Osteoblast (primary cell): ENCODE measurements around the gene ACSL3. TPM values are rescaled to one million over a fixed set of nuclear protein-coding genes. Genes with fewer than 3 reads are reported as not detected.
A peak's percentile ranks its signal among the peaks of the same experiment; 100 is the strongest.

ENCODE experiments used
- DNase-seq: peaks from one replicate; pipeline ENCODE4 v3.0.0; 2011; ENCODE audit warnings: low spot score, mixed read lengths; ENCODE audit not compliant: insufficient read length; ENCODE audit errors: missing footprints
- H2AFZ ChIP-seq: 2 replicates; pipeline ENCODE4 v1.6.0; 2011; ENCODE audit warnings: mild to moderate bottlenecking, low read length
- H3K27ac ChIP-seq: 2 replicates; pipeline ENCODE4 v1.5.1; 2011; ENCODE audit warnings: mild to moderate bottlenecking, low read depth, low read length, moderate library complexity
- H3K27me3 ChIP-seq: 2 replicates; pipeline ENCODE4 v1.6.0; 2012; ENCODE audit warnings: mild to moderate bottlenecking, control low read depth, inconsistent platforms, low read length, moderate library complexity; ENCODE audit not compliant: insufficient read depth
- H3K36me3 ChIP-seq: 2 replicates; pipeline ENCODE4 v1.5.1; 2011; ENCODE audit warnings: mild to moderate bottlenecking, low read length, control low read depth, moderate library complexity; ENCODE audit not compliant: insufficient read depth
- H3K4me1 ChIP-seq: 2 replicates; pipeline ENCODE4 v1.5.1; 2011; ENCODE audit warnings: mild to moderate bottlenecking, low read length, control low read depth, moderate library complexity; ENCODE audit not compliant: insufficient read depth
- H3K4me2 ChIP-seq: 2 replicates; pipeline ENCODE4 v1.6.0; 2011; ENCODE audit warnings: mild to moderate bottlenecking, low read length; ENCODE audit not compliant: insufficient read depth
- H3K4me3 ChIP-seq: fragments of 200-600 bp; sonication (generic); 3 replicates; pipeline ENCODE4 v1.5.1; 2012; ENCODE audit warnings: mild to moderate bottlenecking, low read length, inconsistent platforms; ENCODE audit not compliant: insufficient read depth
- H3K79me2 ChIP-seq: 2 replicates; pipeline ENCODE4 v1.6.0; 2012; ENCODE audit warnings: mild to moderate bottlenecking, low read length, control low read depth, inconsistent platforms; ENCODE audit not compliant: insufficient read depth
- H3K9me3 ChIP-seq: 2 replicates; pipeline ENCODE4 v1.5.1; 2011; ENCODE audit warnings: low read depth, low read length, control low read depth
- H4K20me1 ChIP-seq: 2 replicates; pipeline ENCODE4 v1.6.0; 2012; ENCODE audit warnings: mild to moderate bottlenecking, low read length, control low read depth; ENCODE audit not compliant: insufficient read depth
- total RNA-seq: library from RNA; depleted of rRNA; stranded (reverse); fragments of >200 nt; gene quantifications from 2 replicates; pipeline ENCODE4 v1.2.3, GENCODE V29; 2012
- TF ChIP-seq, protein P1 (sequence below): IDR thresholded peaks from 2 replicates; pipeline ENCODE4 v1.5.1; 2011; ENCODE audit warnings: mild to moderate bottlenecking, low read depth, low read length, moderate library complexity; ENCODE audit errors: extremely low read depth

Gene ACSL3
- total RNA-seq: 166 and 170 TPM in 2 replicates

GRCh38 chr2:222860740-222861410 lies at the start of gene ACSL3:
Gene ACSL3, plus strand, starts transcription at chr2:222861036. Its CDS starts 47,737 bp downstream, at chr2:222908773.
- Histone ChIP-seq H3K36me3 (no peaks in the 10 kb centered on the region), H3K27me3 (no peaks in the 10 kb centered on the region), H3K4me1 (peaks cover 39% of the 10 kb centered on the region), H2AFZ (peak within 1 kb of the TSS; percentile 69), H3K79me2 (peaks cover 50% of the 10 kb centered on the region), H4K20me1 (peaks cover 42% of the 10 kb centered on the region), H3K27ac (peak within 1 kb of the TSS; percentile 77), H3K4me2 (peak within 1 kb of the TSS; percentile 92), H3K4me3 (peak within 1 kb of the TSS; percentile 81), H3K9me3 (no peaks in the 10 kb centered on the region)
- TF ChIP-seq, protein P1, sequence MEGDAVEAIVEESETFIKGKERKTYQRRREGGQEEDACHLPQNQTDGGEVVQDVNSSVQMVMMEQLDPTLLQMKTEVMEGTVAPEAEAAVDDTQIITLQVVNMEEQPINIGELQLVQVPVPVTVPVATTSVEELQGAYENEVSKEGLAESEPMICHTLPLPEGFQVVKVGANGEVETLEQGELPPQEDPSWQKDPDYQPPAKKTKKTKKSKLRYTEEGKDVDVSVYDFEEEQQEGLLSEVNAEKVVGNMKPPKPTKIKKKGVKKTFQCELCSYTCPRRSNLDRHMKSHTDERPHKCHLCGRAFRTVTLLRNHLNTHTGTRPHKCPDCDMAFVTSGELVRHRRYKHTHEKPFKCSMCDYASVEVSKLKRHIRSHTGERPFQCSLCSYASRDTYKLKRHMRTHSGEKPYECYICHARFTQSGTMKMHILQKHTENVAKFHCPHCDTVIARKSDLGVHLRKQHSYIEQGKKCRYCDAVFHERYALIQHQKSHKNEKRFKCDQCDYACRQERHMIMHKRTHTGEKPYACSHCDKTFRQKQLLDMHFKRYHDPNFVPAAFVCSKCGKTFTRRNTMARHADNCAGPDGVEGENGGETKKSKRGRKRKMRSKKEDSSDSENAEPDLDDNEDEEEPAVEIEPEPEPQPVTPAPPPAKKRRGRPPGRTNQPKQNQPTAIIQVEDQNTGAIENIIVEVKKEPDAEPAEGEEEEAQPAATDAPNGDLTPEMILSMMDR: no peak
- peak; percentile 99 for DNase-seq

DNA sequence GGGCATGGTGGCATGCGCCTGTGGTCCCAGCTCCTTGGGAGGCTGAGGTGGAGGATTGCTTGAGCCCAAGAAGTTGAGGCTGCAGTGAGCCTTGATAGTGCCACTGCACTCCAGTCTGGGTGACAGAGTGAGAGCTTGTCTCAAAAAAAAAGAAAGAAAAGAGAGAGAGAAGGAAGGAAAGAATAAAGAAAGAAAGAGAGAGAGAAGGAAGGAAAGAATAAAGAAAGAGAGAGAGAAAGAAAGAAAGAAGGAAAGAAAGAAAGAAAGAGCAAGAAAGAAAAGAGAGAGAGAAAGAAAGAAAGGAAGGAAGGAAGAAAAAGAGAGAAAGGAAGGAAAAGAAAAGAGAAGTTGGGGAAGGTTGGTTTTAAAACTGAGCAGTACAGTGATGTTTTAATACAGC lies 49.0 kb upstream of the ACSL3 start:
- Histone ChIP-seq H3K36me3 (no peaks in the 10 kb centered on the region), H3K4me2 (no peak overlapping the region), H4K20me1 (no peaks in the 10 kb centered on the region), H3K4me1 (no peaks in the 10 kb centered on the region), H3K4me3 (no peak overlapping the region), H3K79me2 (no peaks in the 10 kb centered on the region), H3K27ac (no peak overlapping the region), H3K27me3 (no peaks in the 10 kb centered on the region), H2AFZ (no peak overlapping the region), H3K9me3 (no peaks in the 10 kb centered on the region)
- DNase-seq: no peak
- TF ChIP-seq, protein P1: no peak

- TF ChIP-seq, protein P1: no peak
- H3K27ac ChIP-seq: no peak overlapping the region
- no peak overlapping the region for H2AFZ ChIP-seq
- no peaks in the 10 kb centered on the region for H3K9me3 ChIP-seq
- no peaks in the 10 kb centered on the region for H3K36me3 ChIP-seq
- H3K4me3 ChIP-seq: no peak overlapping the region
- DNase-seq: peak; percentile 76
- no peaks in the 10 kb centered on the region for H3K27me3 ChIP-seq
- no peaks in the 10 kb centered on the region for H3K79me2 ChIP-seq
- H3K4me2 ChIP-seq: no peak overlapping the region
- H3K4me1 ChIP-seq: no peaks in the 10 kb centered on the region
- H4K20me1 ChIP-seq: no peaks in the 10 kb centered on the region
Measured at GRCh38 chr2:222813177-222813843, 47.5 kb upstream of the ACSL3 start.

GRCh38 chr2:222819722-222820333 lies 41.0 kb upstream of the ACSL3 start:
- no peaks in the 10 kb centered on the region for H3K36me3 ChIP-seq
- H2AFZ ChIP-seq: no peak overlapping the region
- TF ChIP-seq, protein P1: no peak

More at GRCh38 chr2:222819722-222820333, 41.0 kb upstream of the ACSL3 start:
- Histone ChIP-seq H4K20me1 (no peaks in the 10 kb centered on the region), H3K4me2 (no peak overlapping the region), H3K9me3 (no peaks in the 10 kb centered on the region), H3K79me2 (no peaks in the 10 kb centered on the region), H3K27me3 (no peaks in the 10 kb centered on the region), H3K4me3 (no peak overlapping the region), H3K27ac (no peak overlapping the region), H3K4me1 (peaks cover 5% of the 10 kb centered on the region)
- peak; percentile 91 for DNase-seq
